Endodermal cell (in vitro differentiated cells): ENCODE results near the gene IRF4. TPM values are rescaled to one million over a fixed set of nuclear protein-coding genes. Genes with fewer than 3 reads are reported as not detected.
A peak's percentile ranks its signal among the peaks of the same experiment; 100 is the strongest.

Experiments used
- DNase-seq: peaks from one replicate; pipeline ENCODE4 v3.0.0-alpha.2; 2017
- H3K27ac ChIP-seq: 2 replicates; pipeline ENCODE4 v1.5.1; 2013; ENCODE audit warnings: mild to moderate bottlenecking, low read depth, low read length, moderate library complexity
- H3K27me3 ChIP-seq: 2 replicates; pipeline ENCODE4 v1.6.1; 2013; ENCODE audit warnings: mild to moderate bottlenecking, low read length, moderate library complexity; ENCODE audit not compliant: insufficient read depth, control insufficient read depth, poor library complexity, severe bottlenecking
- H3K36me3 ChIP-seq: 2 replicates; pipeline ENCODE4 v1.7.0; 2013; ENCODE audit warnings: mild to moderate bottlenecking, low read length, moderate library complexity; ENCODE audit not compliant: control insufficient read depth, insufficient read depth
- H3K4me1 ChIP-seq: one replicate; pipeline ENCODE4 v1.7.0; 2013; ENCODE audit warnings: low read length; ENCODE audit not compliant: control insufficient read depth, insufficient read depth
- H3K4me3 ChIP-seq: 2 replicates; pipeline ENCODE4 v1.5.1; 2013; ENCODE audit warnings: mild to moderate bottlenecking, low read length, moderate library complexity
- H3K9ac ChIP-seq: 2 replicates; pipeline ENCODE4 v1.6.1; 2013; ENCODE audit warnings: mild to moderate bottlenecking, low read length, moderate library complexity; ENCODE audit not compliant: poor library complexity, severe bottlenecking; ENCODE audit errors: extremely low read depth
- H3K9me3 ChIP-seq: 2 replicates; pipeline ENCODE4 v1.6.1; 2013; ENCODE audit warnings: mild to moderate bottlenecking, low read length, moderate library complexity; ENCODE audit not compliant: control insufficient read depth
- H3K27ac Mint-ChIP-seq: 2 replicates; pipeline ENCODE4 v1.8.0; 2020; ENCODE audit warnings: mixed read lengths
- H3K27me3 Mint-ChIP-seq: 2 replicates; pipeline ENCODE4 v1.8.0; 2021; ENCODE audit warnings: mild to moderate bottlenecking, mixed read lengths; ENCODE audit not compliant: insufficient read depth
- H3K36me3 Mint-ChIP-seq: 2 replicates; pipeline ENCODE4 v1.8.0; 2020; ENCODE audit warnings: low read depth, mixed read lengths
- H3K4me1 Mint-ChIP-seq: 2 replicates; pipeline ENCODE4 v1.8.0; 2020; ENCODE audit warnings: mixed read lengths
- H3K4me3 Mint-ChIP-seq: 2 replicates; pipeline ENCODE4 v1.8.0; 2020; ENCODE audit warnings: mild to moderate bottlenecking, moderate library complexity, mixed read lengths
- H3K9me3 Mint-ChIP-seq: 2 replicates; pipeline ENCODE4 v1.8.0; 2020; ENCODE audit warnings: mild to moderate bottlenecking, mixed read lengths
- WGBS, 2 experiments: methylation state at CpG; one replicate each; pipeline versions ENCODE4 v1.1.5 to v1.1.7; 2013; ENCODE audit warnings: missing lambda C conversion rate in 2 of 2, mixed read lengths in 1 of 2; ENCODE audit not compliant: insufficient coverage in 1 of 2, insufficient read length in 1 of 2; 5-methylcytosine and 5-hydroxymethylcytosine counted together
- total RNA-seq, 2 donors: library from RNA; stranded (reverse); fragmentation: NEBNext Ultra II Directional in 1 of 2; extraction: Animal tissue kit (Norgen Biotek cat#: 25700) in 1 of 2; gene quantifications; 2 replicates in 1 of 2; 3 replicates in 1 of 2; pipeline ENCODE4 v1.2.1, GENCODE V29; 2021
- TF ChIP-seq, protein P1 (sequence below): fragments of 200-600 bp; sonication (generic); conservative IDR thresholded peaks from 2 replicates; pipeline ENCODE4 v1.5.0; 2021; ENCODE audit warnings: antibody characterized with exemption, mild to moderate bottlenecking

The IRF4 gene
- total RNA-seq, 2 donors from 2014 or later = not detected

- H3K4me3 Mint-ChIP-seq = peak overlapping the region; percentile 18
- 79 to 90% methylated on average over 9 of the region's 9 CpGs for WGBS, 2 experiments
- H3K4me3 ChIP-seq = no peak overlapping the region
- TF ChIP-seq, protein P1, sequence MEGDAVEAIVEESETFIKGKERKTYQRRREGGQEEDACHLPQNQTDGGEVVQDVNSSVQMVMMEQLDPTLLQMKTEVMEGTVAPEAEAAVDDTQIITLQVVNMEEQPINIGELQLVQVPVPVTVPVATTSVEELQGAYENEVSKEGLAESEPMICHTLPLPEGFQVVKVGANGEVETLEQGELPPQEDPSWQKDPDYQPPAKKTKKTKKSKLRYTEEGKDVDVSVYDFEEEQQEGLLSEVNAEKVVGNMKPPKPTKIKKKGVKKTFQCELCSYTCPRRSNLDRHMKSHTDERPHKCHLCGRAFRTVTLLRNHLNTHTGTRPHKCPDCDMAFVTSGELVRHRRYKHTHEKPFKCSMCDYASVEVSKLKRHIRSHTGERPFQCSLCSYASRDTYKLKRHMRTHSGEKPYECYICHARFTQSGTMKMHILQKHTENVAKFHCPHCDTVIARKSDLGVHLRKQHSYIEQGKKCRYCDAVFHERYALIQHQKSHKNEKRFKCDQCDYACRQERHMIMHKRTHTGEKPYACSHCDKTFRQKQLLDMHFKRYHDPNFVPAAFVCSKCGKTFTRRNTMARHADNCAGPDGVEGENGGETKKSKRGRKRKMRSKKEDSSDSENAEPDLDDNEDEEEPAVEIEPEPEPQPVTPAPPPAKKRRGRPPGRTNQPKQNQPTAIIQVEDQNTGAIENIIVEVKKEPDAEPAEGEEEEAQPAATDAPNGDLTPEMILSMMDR = peak; percentile 86
- no peak overlapping the region for H3K27ac Mint-ChIP-seq
- H3K9me3 Mint-ChIP-seq = no peaks in the 10 kb centered on the region
- no peaks in the 10 kb centered on the region for H3K27me3 ChIP-seq
- no peaks in the 10 kb centered on the region for H3K9me3 ChIP-seq
- no peak overlapping the region for H3K9ac ChIP-seq
- no peak overlapping the region for H3K27ac ChIP-seq
- H3K36me3 Mint-ChIP-seq = no peaks in the 10 kb centered on the region
- H3K4me1 Mint-ChIP-seq = no peaks in the 10 kb centered on the region
- no peaks in the 10 kb centered on the region for H3K36me3 ChIP-seq
- no peaks in the 10 kb centered on the region for H3K4me1 ChIP-seq
- DNase-seq = peak; percentile 84
- peaks cover 9% of the 10 kb centered on the region for H3K27me3 Mint-ChIP-seq
Measured at GRCh38 chr6:408599-409102, 17.1 kb downstream of the IRF4 start.

- Histone ChIP-seq H3K4me3 (no peak overlapping the region), H3K36me3 (no peaks in the 10 kb centered on the region), H3K27me3 (no peaks in the 10 kb centered on the region), H3K9ac (no peak overlapping the region), H3K27ac (no peak overlapping the region), H3K4me1 (no peaks in the 10 kb centered on the region), H3K9me3 (peaks cover 2% of the 10 kb centered on the region)
- DNase-seq = no peak
- Mint-ChIP-seq H3K9me3 (no peaks in the 10 kb centered on the region), H3K4me1 (no peaks in the 10 kb centered on the region), H3K4me3 (no peak overlapping the region), H3K27ac (no peak overlapping the region), H3K27me3 (peaks cover 8% of the 10 kb centered on the region), H3K36me3 (no peaks in the 10 kb centered on the region)
- WGBS, 2 experiments = 88 to 100% methylated on average over 3 to 4 of the region's 4 CpGs
- TF ChIP-seq, protein P1 = no peak
Measured at GRCh38 chr6:409370-409972, 17.9 kb downstream of the IRF4 start.

- TF ChIP-seq, protein P1 = no peak
- no peaks in the 10 kb centered on the region for H3K4me1 Mint-ChIP-seq
- Histone ChIP-seq H3K27ac (no peak overlapping the region), H3K27me3 (no peaks in the 10 kb centered on the region), H3K36me3 (no peaks in the 10 kb centered on the region), H3K9ac (no peak overlapping the region), H3K4me3 (no peak overlapping the region), H3K9me3 (peaks cover 4% of the 10 kb centered on the region), H3K4me1 (no peaks in the 10 kb centered on the region)
- peaks cover 10% of the 10 kb centered on the region for H3K9me3 Mint-ChIP-seq
- peaks cover 8% of the 10 kb centered on the region for H3K27me3 Mint-ChIP-seq
- H3K27ac Mint-ChIP-seq = no peak overlapping the region
- no peak overlapping the region for H3K4me3 Mint-ChIP-seq
- H3K36me3 Mint-ChIP-seq = no peaks in the 10 kb centered on the region
- WGBS, 2 experiments = 92 to 93% methylated on average over 9 to 15 of the region's 15 CpGs
- no peak for DNase-seq
Measured at GRCh38 chr6:410555-411395, 19.2 kb downstream of the IRF4 start.
